Measurements from ENCODE around the gene TDRKH. TPM values are rescaled to one million over a fixed set of nuclear protein-coding genes. Genes with fewer than 3 reads are reported as not detected.

The TDRKH gene
- total and polyA plus RNA-seq, 2 experiments from 2014 or later: 10.2 to 25.6 TPM

DNA sequence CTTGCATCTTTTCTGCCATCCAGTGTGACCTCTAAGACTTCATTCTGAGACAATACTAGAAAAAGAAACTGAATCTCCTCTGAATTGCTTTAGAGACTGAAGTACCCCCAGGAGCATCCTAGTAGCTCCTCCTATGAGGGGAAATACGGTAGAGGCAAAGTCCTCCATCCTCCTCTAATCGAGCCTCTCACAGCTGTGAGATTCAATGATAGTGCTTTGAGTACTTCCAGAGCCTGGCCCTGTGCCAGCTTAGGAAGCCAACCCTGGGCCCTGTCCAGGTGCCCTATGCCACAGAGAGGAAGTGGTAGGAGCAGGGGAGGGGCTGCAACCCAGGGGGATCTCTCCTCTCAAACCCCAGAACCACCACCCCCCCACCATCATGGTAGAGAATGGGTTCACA, 30.6 kb upstream of the TDRKH start (continued):
- TF ChIP-seq, protein P1, sequence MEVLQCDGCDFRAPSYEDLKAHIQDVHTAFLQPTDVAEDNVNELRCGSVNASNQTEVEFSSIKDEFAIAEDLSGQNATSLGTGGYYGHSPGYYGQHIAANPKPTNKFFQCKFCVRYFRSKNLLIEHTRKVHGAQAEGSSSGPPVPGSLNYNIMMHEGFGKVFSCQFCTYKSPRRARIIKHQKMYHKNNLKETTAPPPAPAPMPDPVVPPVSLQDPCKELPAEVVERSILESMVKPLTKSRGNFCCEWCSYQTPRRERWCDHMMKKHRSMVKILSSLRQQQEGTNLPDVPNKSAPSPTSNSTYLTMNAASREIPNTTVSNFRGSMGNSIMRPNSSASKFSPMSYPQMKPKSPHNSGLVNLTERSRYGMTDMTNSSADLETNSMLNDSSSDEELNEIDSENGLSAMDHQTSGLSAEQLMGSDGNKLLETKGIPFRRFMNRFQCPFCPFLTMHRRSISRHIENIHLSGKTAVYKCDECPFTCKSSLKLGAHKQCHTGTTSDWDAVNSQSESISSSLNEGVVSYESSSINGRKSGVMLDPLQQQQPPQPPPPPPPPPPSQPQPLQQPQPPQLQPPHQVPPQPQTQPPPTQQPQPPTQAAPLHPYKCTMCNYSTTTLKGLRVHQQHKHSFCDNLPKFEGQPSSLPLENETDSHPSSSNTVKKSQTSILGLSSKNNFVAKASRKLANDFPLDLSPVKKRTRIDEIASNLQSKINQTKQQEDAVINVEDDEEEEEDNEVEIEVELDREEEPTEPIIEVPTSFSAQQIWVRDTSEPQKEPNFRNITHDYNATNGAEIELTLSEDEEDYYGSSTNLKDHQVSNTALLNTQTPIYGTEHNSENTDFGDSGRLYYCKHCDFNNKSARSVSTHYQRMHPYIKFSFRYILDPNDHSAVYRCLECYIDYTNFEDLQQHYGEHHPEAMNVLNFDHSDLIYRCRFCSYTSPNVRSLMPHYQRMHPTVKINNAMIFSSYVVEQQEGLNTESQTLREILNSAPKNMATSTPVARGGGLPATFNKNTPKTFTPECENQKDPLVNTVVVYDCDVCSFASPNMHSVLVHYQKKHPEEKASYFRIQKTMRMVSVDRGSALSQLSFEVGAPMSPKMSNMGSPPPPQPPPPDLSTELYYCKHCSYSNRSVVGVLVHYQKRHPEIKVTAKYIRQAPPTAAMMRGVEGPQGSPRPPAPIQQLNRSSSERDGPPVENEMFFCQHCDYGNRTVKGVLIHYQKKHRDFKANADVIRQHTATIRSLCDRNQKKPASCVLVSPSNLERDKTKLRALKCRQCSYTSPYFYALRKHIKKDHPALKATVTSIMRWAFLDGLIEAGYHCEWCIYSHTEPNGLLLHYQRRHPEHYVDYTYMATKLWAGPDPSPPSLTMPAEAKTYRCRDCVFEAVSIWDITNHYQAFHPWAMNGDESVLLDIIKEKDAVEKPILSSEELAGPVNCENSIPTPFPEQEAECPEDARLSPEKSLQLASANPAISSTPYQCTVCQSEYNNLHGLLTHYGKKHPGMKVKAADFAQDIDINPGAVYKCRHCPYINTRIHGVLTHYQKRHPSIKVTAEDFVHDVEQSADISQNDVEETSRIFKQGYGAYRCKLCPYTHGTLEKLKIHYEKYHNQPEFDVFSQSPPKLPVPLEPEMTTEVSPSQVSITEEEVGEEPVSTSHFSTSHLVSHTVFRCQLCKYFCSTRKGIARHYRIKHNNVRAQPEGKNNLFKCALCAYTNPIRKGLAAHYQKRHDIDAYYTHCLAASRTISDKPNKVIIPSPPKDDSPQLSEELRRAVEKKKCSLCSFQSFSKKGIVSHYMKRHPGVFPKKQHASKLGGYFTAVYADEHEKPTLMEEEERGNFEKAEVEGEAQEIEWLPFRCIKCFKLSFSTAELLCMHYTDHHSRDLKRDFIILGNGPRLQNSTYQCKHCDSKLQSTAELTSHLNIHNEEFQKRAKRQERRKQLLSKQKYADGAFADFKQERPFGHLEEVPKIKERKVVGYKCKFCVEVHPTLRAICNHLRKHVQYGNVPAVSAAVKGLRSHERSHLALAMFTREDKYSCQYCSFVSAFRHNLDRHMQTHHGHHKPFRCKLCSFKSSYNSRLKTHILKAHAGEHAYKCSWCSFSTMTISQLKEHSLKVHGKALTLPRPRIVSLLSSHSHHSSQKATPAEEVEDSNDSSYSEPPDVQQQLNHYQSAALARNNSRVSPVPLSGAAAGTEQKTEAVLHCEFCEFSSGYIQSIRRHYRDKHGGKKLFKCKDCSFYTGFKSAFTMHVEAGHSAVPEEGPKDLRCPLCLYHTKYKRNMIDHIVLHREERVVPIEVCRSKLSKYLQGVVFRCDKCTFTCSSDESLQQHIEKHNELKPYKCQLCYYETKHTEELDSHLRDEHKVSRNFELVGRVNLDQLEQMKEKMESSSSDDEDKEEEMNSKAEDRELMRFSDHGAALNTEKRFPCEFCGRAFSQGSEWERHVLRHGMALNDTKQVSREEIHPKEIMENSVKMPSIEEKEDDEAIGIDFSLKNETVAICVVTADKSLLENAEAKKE (CRISPR knock-in tag; IDR thresholded peaks at IDR 0.05): no peak

DNA sequence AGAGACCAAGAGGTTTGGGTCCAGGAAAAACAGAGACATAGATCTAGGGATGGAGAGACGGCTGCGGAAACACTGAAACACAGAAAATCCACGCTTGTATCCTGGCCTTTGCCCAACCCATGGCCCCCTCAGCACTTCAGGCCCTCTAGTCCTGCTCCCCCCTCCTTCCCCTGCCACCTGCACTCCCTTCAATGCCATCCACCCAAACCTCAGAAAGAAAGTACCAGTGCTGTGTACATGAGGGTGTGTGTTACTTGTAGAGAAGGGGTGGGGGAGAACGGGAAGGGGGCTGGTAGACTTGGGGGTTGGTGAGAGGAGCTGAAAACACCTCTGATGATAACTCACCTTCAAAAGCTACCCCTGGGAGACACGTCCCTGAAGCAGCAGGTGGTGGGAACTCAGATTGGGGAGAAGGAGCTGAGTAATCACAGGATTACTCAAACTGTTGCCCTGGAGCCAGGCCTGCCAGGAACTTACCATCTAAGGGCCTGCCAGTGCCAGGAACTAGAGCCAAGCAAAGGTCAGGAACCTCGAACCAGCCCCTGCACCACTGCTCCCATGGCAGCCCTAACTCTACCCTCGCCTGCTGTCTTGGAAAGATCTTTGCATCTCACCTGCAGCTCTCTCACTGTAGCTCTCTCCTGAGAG, 29.8 kb upstream of the TDRKH start:
- no peaks in the 10 kb centered on the region for H3K27me3 ChIP-seq (ENCODE audit: insufficient read depth)
- no peaks in the 10 kb centered on the region for H3F3A ChIP-seq (replicated peaks; ENCODE audit: low read depth)
- ATAC-seq (no peak), DNase-seq (ENCODE audit: low spot score) (no peak)
- no peaks in the 10 kb centered on the region for H4K20me1 ChIP-seq (replicated peaks; ENCODE audit: insufficient read depth)
- H3K27ac ChIP-seq (ENCODE audit: low read depth): no peak overlapping the region
- Mint-ChIP-seq H3K36me3 (ENCODE audit: low read depth) (no peaks in the 10 kb centered on the region), H3K27me3 (ENCODE audit: insufficient read depth, low read depth, poor library complexity) (peaks cover 23% of the 10 kb centered on the region), H3K4me1 (peaks cover 9% of the 10 kb centered on the region), H3K4me3 (no peak overlapping the region), H3K27ac (no peak overlapping the region; the same call in 1 of the 2 replicates), H3K9me3 (no peaks in the 10 kb centered on the region)
- no peaks in the 10 kb centered on the region for H3K4me1 ChIP-seq (ENCODE audit: insufficient read depth)
- H3K79me2 ChIP-seq (replicated peaks; ENCODE audit: insufficient read depth): no peaks in the 10 kb centered on the region
- H2AFZ ChIP-seq: no peak overlapping the region
- H3K9me2 ChIP-seq (ENCODE audit: insufficient read depth): no peaks in the 10 kb centered on the region
- H3K4me2 ChIP-seq: no peak overlapping the region
- no peaks in the 10 kb centered on the region for H3K36me3 ChIP-seq (ENCODE audit: insufficient read depth)
- no peak overlapping the region for H3K4me3 ChIP-seq
- TF ChIP-seq CREB1 (CRISPR knock-in tag; IDR thresholded peaks at IDR 0.05; ENCODE audit: low read depth) (no peak), EZH2phosphoT487 (IDR thresholded peaks at IDR 0.05; ENCODE audit: unreplicated experiment) (no peak), NANOG (IDR thresholded peaks at IDR 0.05; ENCODE audit: borderline replicate concordance) (no peak), POLR2AphosphoS5 (IDR thresholded peaks at IDR 0.05; ENCODE audit: low read depth) (no peak), ZNF114 (CRISPR knock-in tag; IDR thresholded peaks at IDR 0.05) (no peak)
- TF ChIP-seq, protein P1 (CRISPR knock-in tag; IDR thresholded peaks at IDR 0.05): no peak
- TF ChIP-seq, protein P2, sequence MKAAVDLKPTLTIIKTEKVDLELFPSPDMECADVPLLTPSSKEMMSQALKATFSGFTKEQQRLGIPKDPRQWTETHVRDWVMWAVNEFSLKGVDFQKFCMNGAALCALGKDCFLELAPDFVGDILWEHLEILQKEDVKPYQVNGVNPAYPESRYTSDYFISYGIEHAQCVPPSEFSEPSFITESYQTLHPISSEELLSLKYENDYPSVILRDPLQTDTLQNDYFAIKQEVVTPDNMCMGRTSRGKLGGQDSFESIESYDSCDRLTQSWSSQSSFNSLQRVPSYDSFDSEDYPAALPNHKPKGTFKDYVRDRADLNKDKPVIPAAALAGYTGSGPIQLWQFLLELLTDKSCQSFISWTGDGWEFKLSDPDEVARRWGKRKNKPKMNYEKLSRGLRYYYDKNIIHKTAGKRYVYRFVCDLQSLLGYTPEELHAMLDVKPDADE (IDR thresholded peaks at IDR 0.05): no peak

All from GM23338 (cell line).